ENCODE measurements around the gene URAD. TPM values are rescaled to one million over a fixed set of nuclear protein-coding genes. Genes with fewer than 3 reads are reported as not detected.

The URAD gene
- total RNA-seq, 4 donors from 2014 or later: 1.7 TPM; not detected in 3

DNA sequence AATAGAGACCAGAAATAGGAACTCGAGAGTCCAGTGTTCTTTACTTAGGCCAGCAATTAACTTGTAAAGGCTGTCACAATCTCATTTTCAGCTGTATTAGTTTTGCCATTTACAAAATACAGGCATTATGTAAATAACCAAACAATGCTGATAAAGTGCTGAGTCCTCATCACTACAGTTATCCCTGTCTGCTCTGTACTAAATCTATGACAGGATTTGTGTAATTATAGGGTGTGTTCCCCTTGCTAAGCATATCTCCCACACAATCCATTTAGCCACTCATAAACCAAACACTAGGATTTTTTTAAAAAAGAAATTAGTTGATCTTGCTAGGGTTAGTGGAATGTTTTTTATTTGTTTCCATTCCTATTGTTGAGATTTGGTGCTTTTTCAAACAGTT is 45.5 kb downstream of the URAD start:
- TF ChIP-seq, protein P1, sequence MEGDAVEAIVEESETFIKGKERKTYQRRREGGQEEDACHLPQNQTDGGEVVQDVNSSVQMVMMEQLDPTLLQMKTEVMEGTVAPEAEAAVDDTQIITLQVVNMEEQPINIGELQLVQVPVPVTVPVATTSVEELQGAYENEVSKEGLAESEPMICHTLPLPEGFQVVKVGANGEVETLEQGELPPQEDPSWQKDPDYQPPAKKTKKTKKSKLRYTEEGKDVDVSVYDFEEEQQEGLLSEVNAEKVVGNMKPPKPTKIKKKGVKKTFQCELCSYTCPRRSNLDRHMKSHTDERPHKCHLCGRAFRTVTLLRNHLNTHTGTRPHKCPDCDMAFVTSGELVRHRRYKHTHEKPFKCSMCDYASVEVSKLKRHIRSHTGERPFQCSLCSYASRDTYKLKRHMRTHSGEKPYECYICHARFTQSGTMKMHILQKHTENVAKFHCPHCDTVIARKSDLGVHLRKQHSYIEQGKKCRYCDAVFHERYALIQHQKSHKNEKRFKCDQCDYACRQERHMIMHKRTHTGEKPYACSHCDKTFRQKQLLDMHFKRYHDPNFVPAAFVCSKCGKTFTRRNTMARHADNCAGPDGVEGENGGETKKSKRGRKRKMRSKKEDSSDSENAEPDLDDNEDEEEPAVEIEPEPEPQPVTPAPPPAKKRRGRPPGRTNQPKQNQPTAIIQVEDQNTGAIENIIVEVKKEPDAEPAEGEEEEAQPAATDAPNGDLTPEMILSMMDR (IDR thresholded peaks at IDR 0.05; ENCODE audit: low read depth): no peak

DNA sequence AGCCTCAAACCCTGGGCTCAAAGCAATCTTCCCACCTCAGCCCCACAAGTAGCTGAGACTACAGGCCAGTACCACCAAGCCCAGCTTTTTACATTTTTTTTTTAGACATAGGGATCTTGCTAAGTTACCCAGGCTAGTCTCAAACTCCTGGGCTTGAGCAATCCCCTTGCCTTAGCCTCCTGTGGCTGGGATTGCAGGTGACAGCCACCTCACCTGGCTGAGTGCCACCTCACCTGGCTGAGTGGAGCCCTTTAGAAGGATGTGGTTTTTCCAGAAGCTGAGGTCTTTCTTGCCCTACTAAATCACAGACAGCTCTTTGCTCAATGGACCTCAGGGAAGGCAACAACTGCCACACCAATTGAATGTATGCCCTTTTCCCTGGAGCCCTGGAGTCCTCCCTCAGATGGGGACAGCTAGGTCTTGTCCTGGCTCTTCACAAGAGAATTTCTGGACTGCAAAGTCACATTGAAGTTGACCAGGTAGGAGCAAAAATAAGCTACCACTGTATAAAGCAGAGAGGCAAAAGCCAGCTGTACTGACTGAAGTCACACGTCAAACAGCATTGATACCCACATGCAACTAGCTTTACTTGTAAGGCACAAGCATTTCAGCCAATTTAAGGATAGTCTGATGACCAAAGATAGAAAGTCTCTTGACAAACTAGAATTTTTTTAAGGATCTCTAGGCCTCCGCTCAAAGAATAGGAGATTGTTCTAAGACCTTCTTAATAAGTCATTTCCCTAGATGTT is 54.7 kb downstream of the URAD start:
- TF ChIP-seq, protein P1 (IDR thresholded peaks at IDR 0.05; ENCODE audit: low read depth): no peak

DNA sequence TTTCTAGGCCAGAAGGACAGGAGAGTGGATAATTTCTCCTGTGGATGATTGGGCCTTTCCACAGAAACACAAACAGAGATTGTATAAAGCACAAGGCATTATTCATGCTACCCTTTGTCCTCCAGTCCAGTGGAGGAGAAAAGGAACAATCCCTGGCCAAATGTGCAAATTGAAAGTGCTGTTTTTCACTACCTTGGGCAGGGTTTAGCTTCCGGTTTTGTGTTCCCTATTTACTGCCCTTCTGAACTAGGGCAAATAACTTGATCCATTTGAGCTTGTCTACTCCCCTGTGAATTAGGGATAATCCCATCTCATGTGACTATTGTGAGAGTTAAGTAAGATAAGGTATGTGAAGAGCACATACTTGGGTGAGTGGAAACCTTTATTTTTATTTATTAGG is 55.4 kb downstream of the URAD start:
- TF ChIP-seq, protein P1 (IDR thresholded peaks at IDR 0.05; ENCODE audit: low read depth): no peak

DNA sequence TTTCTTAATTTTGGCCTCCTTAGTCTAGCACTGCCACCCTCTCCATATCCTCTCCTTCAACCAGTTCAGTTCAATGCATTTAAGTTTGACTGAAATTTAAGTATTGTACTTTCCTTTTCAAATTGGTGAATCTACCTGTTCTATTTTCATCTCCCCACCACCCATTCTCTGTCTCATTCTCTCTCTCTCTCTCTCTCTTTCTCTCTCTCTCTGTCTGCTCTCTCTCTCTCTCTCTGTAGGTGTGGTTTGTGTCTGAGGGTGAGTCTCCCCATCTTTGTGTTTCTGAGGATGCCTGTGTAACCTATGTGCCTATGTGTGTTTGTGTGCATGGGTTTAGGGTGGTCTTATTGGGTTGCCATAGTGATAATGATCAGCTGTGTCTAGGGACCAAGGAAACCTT is 58.6 kb downstream of the URAD start:
- TF ChIP-seq, protein P1 (IDR thresholded peaks at IDR 0.05; ENCODE audit: low read depth): no peak

DNA sequence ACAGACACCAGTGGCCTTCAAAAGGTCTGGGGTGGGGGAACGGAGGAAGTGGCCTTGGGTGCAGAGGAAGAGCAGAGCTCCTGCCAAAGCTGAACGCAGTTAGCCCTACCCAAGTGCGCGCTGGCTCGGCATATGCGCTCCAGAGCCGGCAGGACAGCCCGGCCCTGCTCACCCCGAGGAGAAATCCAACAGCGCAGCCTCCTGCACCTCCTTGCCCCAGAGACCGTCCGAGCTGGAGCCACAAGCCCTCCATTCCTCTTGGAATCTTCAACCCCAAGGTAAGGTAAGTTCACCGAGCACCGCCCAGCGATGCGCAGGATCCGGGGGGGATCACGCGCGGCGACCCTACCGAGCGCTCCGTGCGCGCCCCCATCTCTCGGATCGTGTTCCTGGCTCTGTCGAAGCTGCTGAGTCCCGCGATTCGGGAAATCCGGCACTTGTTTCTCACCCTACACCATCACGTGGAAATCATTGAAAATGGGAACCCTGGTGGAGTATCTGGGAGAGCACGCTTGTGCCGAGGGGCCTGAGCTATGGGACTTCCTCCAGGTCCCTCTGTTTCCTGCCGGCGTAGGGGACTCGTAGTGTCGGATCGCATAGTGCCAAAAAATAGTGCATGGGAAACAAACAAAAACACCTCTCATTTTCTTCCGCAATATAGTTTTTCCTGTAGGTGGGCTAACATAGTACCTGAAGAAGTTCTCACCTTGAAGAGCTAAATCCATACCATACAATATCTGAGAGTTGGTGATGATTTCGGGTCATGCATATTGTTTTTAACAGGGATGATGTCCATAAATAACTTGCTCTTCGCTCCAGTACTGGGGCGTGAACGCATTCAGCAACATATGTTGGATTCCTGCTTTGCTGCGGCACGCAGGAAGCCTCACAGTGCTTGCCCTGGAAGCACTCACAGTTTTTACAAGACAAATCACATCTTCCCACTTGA is 59.4 kb downstream of the URAD start:
- TF ChIP-seq, protein P1 (IDR thresholded peaks at IDR 0.05; ENCODE audit: low read depth): no peak

DNA sequence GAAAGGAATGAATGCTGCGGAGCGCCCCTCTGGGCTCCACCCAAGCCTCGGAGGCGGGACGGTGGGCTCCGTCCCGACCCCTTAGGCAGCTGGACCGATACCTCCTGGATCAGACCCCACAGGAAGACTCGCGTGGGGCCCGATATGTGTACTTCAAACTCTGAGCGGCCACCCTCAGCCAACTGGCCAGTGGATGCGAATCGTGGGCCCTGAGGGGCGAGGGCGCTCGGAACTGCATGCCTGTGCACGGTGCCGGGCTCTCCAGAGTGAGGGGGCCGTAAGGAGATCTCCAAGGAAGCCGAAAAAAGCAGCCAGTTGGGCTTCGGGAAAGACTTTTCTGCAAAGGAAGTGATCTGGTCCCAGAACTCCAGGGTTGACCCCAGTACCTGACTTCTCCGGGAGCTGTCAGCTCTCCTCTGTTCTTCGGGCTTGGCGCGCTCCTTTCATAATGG is 60.1 kb downstream of the URAD start:
- TF ChIP-seq, protein P1 (IDR thresholded peaks at IDR 0.05; ENCODE audit: low read depth): no peak

Small RNA genes within 50 kb of the gene (small RNA-seq; reads per million reads assigned to genes)
- not detected for gene ATP5F1EP2
- not detected for gene RN7SL272P

Other genes starting within 250 kb of the URAD start
- not detected for gene GSX1, start 196.2 kb downstream of the URAD start, total RNA-seq
- not detected for gene PDX1, start 68.7 kb downstream of the URAD start, total RNA-seq
- gene CDX2, start 19.4 kb downstream of the URAD start, total RNA-seq: not detected
- 1 to 10 TPM in 3 of 4 donors, under 1 TPM in 1; 0.57 to 4.1 (median 1.9) TPM for gene FLT3, start 111.9 kb upstream of the URAD start, total RNA-seq
- gene PAN3, start 149.9 kb upstream of the URAD start, total RNA-seq: 10 to 100 TPM; 36.0 to 46.3 (median 44.0) TPM

Measured in subcutaneous adipose tissue (tissue), 4 donors.